ENCODE results near the gene NUTM2D.
"Not testable (repeated sequence)": the region's sequence is repeated elsewhere in the genome, so short reads cannot be mapped to it uniquely, and the experiment has no call there.

- TF ChIP-seq CTCF (IDR thresholded peaks at IDR 0.05; ENCODE audit: low read length); EZH2 (IDR thresholded peaks at IDR 0.05; ENCODE audit: borderline replicate concordance, low read length): not testable (repeated sequence)
These were observed 615 bp downstream of the NUTM2D start for GRCh38 chr10:87358159-87358558.

Data from OCI-LY1 (cell line).